Fibroblast of skin of scalp (primary cell): ENCODE data around the gene SLC7A14.

Source experiments
- DNase-seq: peaks from one replicate; pipeline ENCODE4 v3.0.0-alpha.2; 2013

SLC7A14 gene

GRCh38 chr3:170424879-170425278 lies 161.0 kb downstream of the SLC7A14 start:
- no peak for DNase-seq

- DNase-seq: no peak
Observed at GRCh38 chr3:170423001-170423615, 162.8 kb downstream of the SLC7A14 start.

- DNase-seq: no peak
Observed at GRCh38 chr3:170421758-170422157, 164.1 kb downstream of the SLC7A14 start.

- peak; percentile 35 for DNase-seq
Observed at GRCh38 chr3:170421111-170421641, 164.7 kb downstream of the SLC7A14 start.

- DNase-seq: peak; percentile 22
Observed at GRCh38 chr3:170420307-170420821, 165.5 kb downstream of the SLC7A14 start.

GRCh38 chr3:170419557-170420087 lies 166.3 kb downstream of the SLC7A14 start:
- peak; percentile 45 for DNase-seq

- peak; percentile 53 for DNase-seq
Observed at GRCh38 chr3:170418422-170419398, 167.2 kb downstream of the SLC7A14 start, which contains the start of gene CLDN11. CLDN11 (plus strand) TSS chr3:170418868; CDS start chr3:170419067, 199 bp downstream.

- no peak for DNase-seq
Observed at GRCh38 chr3:170417090-170417489, 168.8 kb downstream of the SLC7A14 start.

GRCh38 chr3:170414202-170414663 lies 171.6 kb downstream of the SLC7A14 start:
- peak; percentile 90 for DNase-seq

- no peak for DNase-seq
Observed at GRCh38 chr3:170413291-170413690, 172.6 kb downstream of the SLC7A14 start.

- DNase-seq: peak; percentile 36
Observed at GRCh38 chr3:170410428-170411029, 175.3 kb downstream of the SLC7A14 start.
